DOHH2 (cell line): ENCODE data around the gene FMNL2.
"Not testable (repeated sequence)": the region's sequence is repeated elsewhere in the genome, so short reads cannot be mapped to it uniquely, and the experiment has no call there.

Experiments used
- H3F3A ChIP-seq: fragments of 200-600 bp; sonication (generic), shearing (Covaris generic); 2 replicates; pipeline ENCODE4 v1.6.0; 2016; ENCODE audit warnings: antibody characterized with exemption, mild to moderate bottlenecking; ENCODE audit not compliant: control insufficient read depth, insufficient read depth
- H3K27ac ChIP-seq: fragments of 200-600 bp; sonication (generic); 2 replicates; pipeline ENCODE4 v1.5.1; 2014; ENCODE audit warnings: low read depth, mild to moderate bottlenecking, low read length, moderate library complexity
- H3K27me3 ChIP-seq: fragments of 200-600 bp; sonication (generic); 2 replicates; pipeline ENCODE4 v1.6.1; 2014; ENCODE audit warnings: mild to moderate bottlenecking, low read length, mixed read lengths; ENCODE audit not compliant: control insufficient read depth
- H3K36me3 ChIP-seq: fragments of 200-600 bp; sonication (generic); 2 replicates; pipeline ENCODE4 v1.6.1; 2014; ENCODE audit warnings: mild to moderate bottlenecking, low read length, moderate library complexity, mixed read lengths; ENCODE audit not compliant: control insufficient read depth
- H3K4me1 ChIP-seq: fragments of 200-600 bp; sonication (generic); 2 replicates; pipeline ENCODE4 v1.6.1; 2014; ENCODE audit warnings: mild to moderate bottlenecking, low read length, mixed read lengths; ENCODE audit not compliant: control insufficient read depth
- H3K4me2 ChIP-seq: fragments of 200-600 bp; sonication (generic); 2 replicates; pipeline ENCODE4 v1.6.0; 2014; ENCODE audit warnings: mild to moderate bottlenecking, low read length, moderate library complexity
- H3K4me3 ChIP-seq: fragments of 200-600 bp; sonication (generic); 2 replicates; pipeline ENCODE4 v1.5.1; 2014; ENCODE audit warnings: mild to moderate bottlenecking, low read length, mixed read lengths
- H3K79me2 ChIP-seq: fragments of 200-600 bp; sonication (generic); 2 replicates; pipeline ENCODE4 v1.6.1; 2014; ENCODE audit warnings: mild to moderate bottlenecking, low read length, mixed read lengths; ENCODE audit not compliant: control insufficient read depth
- H3K9me2 ChIP-seq: fragments of 200-600 bp; sonication (generic); replicated peaks from 2 replicates; pipeline ENCODE4 v1.6.1; 2014; ENCODE audit warnings: mild to moderate bottlenecking, low read length, mixed read lengths; ENCODE audit not compliant: control insufficient read depth
- H3K9me3 ChIP-seq: fragments of 200-600 bp; sonication (generic); 2 replicates; pipeline ENCODE4 v1.6.1; 2014; ENCODE audit warnings: antibody characterized with exemption, low read length, mixed read lengths; ENCODE audit not compliant: control insufficient read depth, insufficient read depth
- H4K20me1 ChIP-seq: fragments of 200-600 bp; sonication (generic); 2 replicates; pipeline ENCODE4 v1.6.0; 2014; ENCODE audit warnings: low read depth, mild to moderate bottlenecking, antibody characterized with exemption, low read length, moderate library complexity; ENCODE audit not compliant: control insufficient read depth, insufficient read depth
- EZH2phosphoT487 ChIP-seq: fragments of 200-600 bp; sonication (generic); IDR thresholded peaks from 2 replicates; pipeline ENCODE4 v1.6.1; 2017; ENCODE audit warnings: borderline replicate concordance, mild to moderate bottlenecking, antibody characterized with exemption, low read length, moderate library complexity, mixed read lengths
- TF ChIP-seq, protein P1 (sequence below): fragments of 200-600 bp; sonication (generic); IDR thresholded peaks from one replicate; pipeline ENCODE4 v1.5.1; 2014; ENCODE audit warnings: antibody characterized with exemption, mild to moderate bottlenecking, low read depth, low read length; ENCODE audit not compliant: poor library complexity, severe bottlenecking

FMNL2 gene

DNA sequence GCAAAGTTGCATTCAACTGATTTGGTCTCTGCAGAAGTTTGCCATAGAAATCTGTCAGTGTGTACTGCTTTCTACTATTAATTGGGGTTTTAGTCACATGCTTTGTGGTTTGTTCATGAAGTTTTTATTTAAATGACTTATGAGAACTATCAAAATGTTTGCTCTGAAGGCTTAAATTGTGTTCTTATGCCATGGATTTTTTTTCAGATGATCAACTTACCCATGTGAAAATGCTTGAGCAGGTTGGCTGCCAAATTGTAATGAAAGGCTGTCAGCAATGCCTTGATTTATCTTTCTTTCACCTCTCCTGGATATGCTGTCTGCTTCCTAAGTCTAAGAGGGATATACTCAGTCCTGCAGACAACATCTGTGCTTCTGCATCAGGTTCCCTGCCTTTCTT is 50.7 kb downstream of the FMNL2 start:
- H3F3A ChIP-seq = no peaks in the 10 kb centered on the region
- H3K27ac ChIP-seq = no peak overlapping the region
- no peaks in the 10 kb centered on the region for H3K36me3 ChIP-seq
- no peak for TF ChIP-seq EZH2phosphoT487
- TF ChIP-seq, protein P1, sequence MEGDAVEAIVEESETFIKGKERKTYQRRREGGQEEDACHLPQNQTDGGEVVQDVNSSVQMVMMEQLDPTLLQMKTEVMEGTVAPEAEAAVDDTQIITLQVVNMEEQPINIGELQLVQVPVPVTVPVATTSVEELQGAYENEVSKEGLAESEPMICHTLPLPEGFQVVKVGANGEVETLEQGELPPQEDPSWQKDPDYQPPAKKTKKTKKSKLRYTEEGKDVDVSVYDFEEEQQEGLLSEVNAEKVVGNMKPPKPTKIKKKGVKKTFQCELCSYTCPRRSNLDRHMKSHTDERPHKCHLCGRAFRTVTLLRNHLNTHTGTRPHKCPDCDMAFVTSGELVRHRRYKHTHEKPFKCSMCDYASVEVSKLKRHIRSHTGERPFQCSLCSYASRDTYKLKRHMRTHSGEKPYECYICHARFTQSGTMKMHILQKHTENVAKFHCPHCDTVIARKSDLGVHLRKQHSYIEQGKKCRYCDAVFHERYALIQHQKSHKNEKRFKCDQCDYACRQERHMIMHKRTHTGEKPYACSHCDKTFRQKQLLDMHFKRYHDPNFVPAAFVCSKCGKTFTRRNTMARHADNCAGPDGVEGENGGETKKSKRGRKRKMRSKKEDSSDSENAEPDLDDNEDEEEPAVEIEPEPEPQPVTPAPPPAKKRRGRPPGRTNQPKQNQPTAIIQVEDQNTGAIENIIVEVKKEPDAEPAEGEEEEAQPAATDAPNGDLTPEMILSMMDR = no peak
- H3K9me2 ChIP-seq = no peaks in the 10 kb centered on the region
- no peaks in the 10 kb centered on the region for H3K79me2 ChIP-seq
- H3K4me3 ChIP-seq = no peak overlapping the region
- no peaks in the 10 kb centered on the region for H3K4me1 ChIP-seq
- H3K4me2 ChIP-seq = no peak overlapping the region
- no peaks in the 10 kb centered on the region for H3K9me3 ChIP-seq
- H3K27me3 ChIP-seq = no peaks in the 10 kb centered on the region
- H4K20me1 ChIP-seq = no peaks in the 10 kb centered on the region

DNA sequence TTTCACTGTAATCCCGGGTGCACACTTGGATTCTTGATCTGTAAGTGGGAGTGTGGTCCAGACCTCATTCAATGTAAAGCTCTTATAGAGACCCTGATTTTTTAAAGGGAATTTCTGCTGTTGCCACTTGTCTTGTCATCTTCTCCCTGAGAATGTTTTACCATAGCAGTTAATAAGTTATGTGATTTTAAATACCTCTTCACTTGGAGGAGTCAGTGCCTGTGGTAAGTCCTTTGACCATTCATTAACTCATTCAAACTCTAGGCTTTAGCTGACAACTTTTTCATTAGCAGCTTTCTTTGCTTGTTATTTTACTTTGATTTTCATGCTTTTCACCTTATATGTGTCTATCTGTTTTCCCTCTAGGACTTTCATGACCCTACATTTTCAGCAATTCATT is 51.3 kb downstream of the FMNL2 start:
- no peaks in the 10 kb centered on the region for H3K79me2 ChIP-seq
- no peaks in the 10 kb centered on the region for H3K36me3 ChIP-seq

DNA sequence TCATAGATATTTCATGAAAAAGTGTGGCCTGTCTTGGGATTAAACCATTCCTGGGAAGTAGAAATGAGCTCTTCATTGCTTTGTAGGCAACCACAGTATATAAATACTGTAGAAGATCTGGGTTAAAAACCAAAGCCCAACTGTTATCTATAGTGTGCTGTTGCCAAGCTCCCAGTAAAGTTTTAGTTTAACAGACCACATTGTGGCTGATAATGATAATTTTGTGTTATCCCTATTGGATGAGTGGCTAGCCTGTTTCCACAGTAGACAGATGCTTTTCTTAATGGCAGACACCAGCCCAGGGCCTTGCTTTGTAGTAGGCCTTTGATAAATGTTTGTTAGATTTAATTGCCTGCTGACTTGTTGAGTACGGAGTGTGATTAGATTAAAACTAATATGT is 52.1 kb downstream of the FMNL2 start:
- Histone ChIP-seq H3K27me3 (no peaks in the 10 kb centered on the region), H3K4me1 (no peaks in the 10 kb centered on the region), H3K79me2 (no peaks in the 10 kb centered on the region), H3K36me3 (no peaks in the 10 kb centered on the region), H4K20me1 (no peaks in the 10 kb centered on the region), H3K9me2 (no peaks in the 10 kb centered on the region), H3K4me2 (no peak overlapping the region), H3K9me3 (no peaks in the 10 kb centered on the region), H3K4me3 (no peak overlapping the region), H3K27ac (no peak overlapping the region), H3F3A (no peaks in the 10 kb centered on the region)
- no peak for TF ChIP-seq EZH2phosphoT487
- TF ChIP-seq, protein P1 = no peak

More for the DNA sequence above, 51.3 kb downstream of the FMNL2 start:
- Histone ChIP-seq H3K9me3 (no peaks in the 10 kb centered on the region), H3K4me1 (no peaks in the 10 kb centered on the region), H3K9me2 (no peaks in the 10 kb centered on the region), H3F3A (no peaks in the 10 kb centered on the region), H4K20me1 (no peaks in the 10 kb centered on the region), H3K4me2 (no peak overlapping the region), H3K27me3 (no peaks in the 10 kb centered on the region), H3K27ac (no peak overlapping the region), H3K4me3 (no peak overlapping the region)
- TF ChIP-seq, protein P1 = no peak
- no peak for TF ChIP-seq EZH2phosphoT487

GRCh38 chr2:152388269-152388668 is 53.3 kb downstream of the FMNL2 start:
- H3K27ac ChIP-seq, H3K4me2 ChIP-seq, H3K4me1 ChIP-seq, H3K27me3 ChIP-seq, H3K9me2 ChIP-seq, H3K36me3 ChIP-seq, H3K79me2 ChIP-seq, H3F3A ChIP-seq, H3K4me3 ChIP-seq, H4K20me1 ChIP-seq, H3K9me3 ChIP-seq: not testable (repeated sequence)
